D721Med (cell line): ENCODE results near the gene ABHD17A.

Experiments
- DNase-seq: peaks from one replicate; pipeline ENCODE4 v3.0.0; 2011; ENCODE audit warnings: low spot score; ENCODE audit not compliant: insufficient read length
- FAIRE-seq: peaks from 2 replicates; lab custom pipeline; 2011; peaks lifted over from hg19 to GRCh38; lab: Jason Lieb, UNC
- CTCF ChIP-seq: IDR thresholded peaks from 2 replicates; pipeline ENCODE4 v1.5.1; 2012; ENCODE audit warnings: mild to moderate bottlenecking, control low read depth; ENCODE audit not compliant: insufficient read depth; ENCODE audit errors: missing control alignments

Gene ABHD17A

DNA sequence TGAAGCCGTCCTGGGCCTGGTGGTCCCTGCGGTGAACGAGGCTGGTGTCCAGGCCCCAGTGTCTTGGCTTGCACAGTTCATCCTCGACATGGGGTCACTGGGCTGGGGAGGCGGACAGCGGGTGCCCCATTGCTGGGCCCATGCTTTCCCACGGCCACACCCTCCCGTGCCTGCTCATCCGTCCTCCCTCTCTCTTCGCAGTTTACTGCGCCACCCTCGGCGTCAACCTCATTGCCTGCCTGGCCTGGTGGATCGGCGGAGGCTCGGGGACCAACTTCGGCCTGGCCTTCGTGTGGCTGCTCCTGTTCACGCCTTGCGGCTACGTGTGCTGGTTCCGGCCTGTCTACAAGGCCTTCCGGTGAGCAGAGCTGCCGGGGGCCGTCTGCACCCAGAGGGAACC, 32.6 kb upstream of the ABHD17A start:
- FAIRE-seq = no peak
- TF ChIP-seq CTCF = no peak
- no peak for DNase-seq

DNA sequence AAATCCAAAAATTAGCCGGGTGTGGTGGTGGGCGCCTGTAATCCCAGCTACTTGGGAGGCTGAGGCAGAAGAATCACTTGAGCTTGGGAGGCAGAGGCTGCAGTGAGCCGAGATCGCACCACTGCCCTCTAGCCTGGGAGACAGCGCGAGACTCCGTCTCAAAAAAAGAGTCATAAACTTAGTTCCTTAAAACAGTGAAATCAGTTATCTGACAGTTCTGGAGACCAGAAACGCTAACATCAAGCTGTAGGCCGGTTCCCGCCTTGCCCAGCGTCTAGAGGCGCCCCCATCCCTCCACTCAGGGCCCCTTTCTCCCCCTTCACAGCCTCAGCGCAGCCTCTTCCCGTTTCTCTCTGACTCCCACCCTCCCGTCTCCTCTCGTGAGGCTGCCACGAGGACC, 31.9 kb upstream of the ABHD17A start:
- no peak for DNase-seq
- no peak for FAIRE-seq
- TF ChIP-seq CTCF = no peak

DNA sequence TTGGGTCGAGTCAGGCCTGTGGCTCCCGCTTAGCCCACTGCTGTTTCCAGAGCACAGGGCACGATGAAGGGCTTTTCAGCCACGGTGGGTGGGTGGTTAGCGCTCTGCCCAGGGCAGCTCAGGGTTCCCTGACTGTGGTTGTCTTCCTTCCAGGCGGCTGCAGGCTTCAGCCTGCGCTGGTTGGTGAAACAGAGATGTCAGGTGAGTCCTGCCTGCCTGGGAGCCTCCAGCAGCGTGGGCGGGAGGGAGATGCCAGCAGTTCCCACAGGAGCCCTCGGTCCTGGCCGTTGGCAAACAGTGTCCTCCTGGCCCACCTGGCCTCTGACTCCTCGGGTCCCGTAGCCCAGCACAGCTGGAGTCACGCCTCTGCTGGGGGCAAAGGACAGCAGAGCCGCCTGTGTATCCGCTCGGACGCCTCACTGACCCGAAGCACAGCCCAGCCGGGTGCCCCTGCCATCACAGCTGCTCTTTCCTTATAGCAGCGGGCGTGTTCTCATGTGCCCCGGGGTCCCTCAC, 29.6 kb upstream of the ABHD17A start:
- DNase-seq = no peak
- TF ChIP-seq CTCF = no peak
- FAIRE-seq = no peak

GRCh38 chr19:1913781-1914577, 28.7 kb upstream of the ABHD17A start:
- TF ChIP-seq CTCF = no peak
- DNase-seq = no peak
- no peak for FAIRE-seq

DNA sequence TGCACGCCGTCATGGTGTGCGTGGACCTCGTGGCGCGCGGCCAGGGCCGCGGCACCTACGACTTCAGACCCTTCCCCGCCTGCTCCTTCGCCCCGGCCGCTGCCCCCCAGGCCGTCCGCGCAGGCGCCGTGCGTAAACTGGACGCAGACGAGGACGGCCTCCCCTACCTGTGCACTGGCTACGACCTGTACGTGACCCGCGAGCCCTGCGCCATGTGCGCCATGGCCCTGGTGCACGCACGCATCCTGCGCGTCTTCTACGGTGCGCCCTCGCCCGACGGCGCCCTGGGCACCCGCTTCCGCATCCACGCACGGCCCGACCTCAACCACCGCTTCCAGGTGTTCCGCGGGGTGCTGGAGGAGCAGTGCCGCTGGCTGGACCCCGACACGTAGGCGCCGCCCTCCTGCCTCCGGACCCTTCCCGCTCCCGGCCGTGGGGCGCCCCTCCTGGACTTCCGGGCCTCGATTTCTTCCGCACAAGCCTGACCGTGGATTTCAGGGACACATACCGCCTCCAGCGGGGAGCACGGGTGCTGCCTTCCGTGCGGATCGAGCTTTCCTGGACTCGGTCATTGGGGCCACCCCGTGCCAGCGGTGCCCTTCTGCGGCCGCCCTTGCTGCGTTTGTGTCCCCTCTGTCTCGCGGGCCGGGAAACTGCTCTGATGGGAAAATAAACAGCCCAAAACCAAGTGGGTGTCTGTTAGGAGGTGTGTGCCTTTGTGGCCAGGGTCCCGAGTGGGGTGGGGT, 27.6 kb upstream of the ABHD17A start:
- FAIRE-seq (no peak), DNase-seq (no peak)
- no peak for TF ChIP-seq CTCF

- TF ChIP-seq CTCF = no peak
- DNase-seq = no peak
- FAIRE-seq = no peak
Measured at GRCh38 chr19:1911995-1912394, 26.7 kb upstream of the ABHD17A start.

GRCh38 chr19:1911098-1911497, 25.8 kb upstream of the ABHD17A start:
- FAIRE-seq = no peak

More at GRCh38 chr19:1911098-1911497, 25.8 kb upstream of the ABHD17A start:
- TF ChIP-seq CTCF = no peak
- DNase-seq = no peak
